ENCODE results near the gene DLGAP5. TPM values are rescaled to one million over a fixed set of nuclear protein-coding genes. Genes with fewer than 3 reads are reported as not detected.

Gene DLGAP5
- total RNA-seq, 1 experiment from 2014 or later = 72.8 TPM

GRCh38 chr14:55142466-55142865 lies 48.9 kb downstream of the DLGAP5 start:
- H3K9me3 ChIP-seq (ENCODE audit: control insufficient read depth in 1 of 2, insufficient read depth in 1 of 2, low read depth in 1 of 2, low read length in 2 of 2) = no peaks in the 10 kb centered on the region
- TF ChIP-seq EZH2 (IDR thresholded peaks at IDR 0.05) = no peak
- no peak for TF ChIP-seq RAD21 (IDR thresholded peaks at IDR 0.05; ENCODE audit: low read depth)
- BruUV-seq (replicated peaks) = no TSS peak
- H3K4me2 ChIP-seq (ENCODE audit: low read length) = no peak overlapping the region
- no peak overlapping the region for H2AFZ ChIP-seq (ENCODE audit: low read depth, low read length, poor library complexity, severe bottlenecking)
- H4K20me1 ChIP-seq (ENCODE audit: insufficient read depth) = no peaks in the 10 kb centered on the region
- peaks cover 39 to 60% of the 10 kb centered on the region in 2 experiments for H3K36me3 ChIP-seq (ENCODE audit: control insufficient read depth in 1 of 2, insufficient read depth in 2 of 2, low read length in 2 of 2)
- CTCF ChIA-PET = no interaction called here
- H3K4me1 ChIP-seq (ENCODE audit: control insufficient read depth in 1 of 2, insufficient read depth in 2 of 2, low read length in 2 of 2) = no peaks in the 10 kb centered on the region
- H3K79me2 ChIP-seq (ENCODE audit: insufficient read depth, low read length) = peaks cover 5% of the 10 kb centered on the region; the same call in 1 of the 2 replicates
- no peaks in the 10 kb centered on the region for H3K27me3 ChIP-seq (ENCODE audit: insufficient read depth, low read length)
- DNase-seq (ENCODE audit: low read depth, low spot score) (no peak), ATAC-seq (no peak)
- RAD21 ChIA-PET (ENCODE audit: low non-redundant PET in 1 of 2, low total read pairs in 2 of 2, uncharacterized antibody in 2 of 2, unreplicated experiment in 2 of 2) = no interaction called here
- POLR2A ChIA-PET = no interaction called here
- H3K27ac ChIP-seq (ENCODE audit: low read depth, low read length) = no peak overlapping the region
- no peak overlapping the region for H3K9ac ChIP-seq (ENCODE audit: low read length)
- intact Hi-C loops (cut with micrococcal nuclease) = no loop called here
- no peak overlapping the region for H3K4me3 ChIP-seq (replicated peaks in 1 of 2; ENCODE audit: low read depth in 1 of 2, low read length in 2 of 2)
- H3K9me2 ChIP-seq (ENCODE audit: insufficient read depth) = no peaks in the 10 kb centered on the region

- POLR2A ChIA-PET = no interaction called here
- no peak for ATAC-seq
- TF ChIP-seq RAD21 (IDR thresholded peaks at IDR 0.05; ENCODE audit: low read depth) = no peak
- TF ChIP-seq JUND (IDR thresholded peaks at IDR 0.05) = no peak
- TF ChIP-seq EGR1 (IDR thresholded peaks at IDR 0.05; ENCODE audit: low read depth) = no peak
- no peak for TF ChIP-seq POLR2A (IDR thresholded peaks at IDR 0.05; ENCODE audit: borderline replicate concordance, extremely low read depth, insufficient read depth, insufficient read length)
- TF ChIP-seq SIN3A (IDR thresholded peaks at IDR 0.05; ENCODE audit: low read depth) = no peak
- TF ChIP-seq CBX3 (IDR thresholded peaks at IDR 0.05; ENCODE audit: low read depth) = no peak
- TF ChIP-seq EZH2 (IDR thresholded peaks at IDR 0.05) = no peak
- no peak for TF ChIP-seq FOSL1 (IDR thresholded peaks at IDR 0.05; ENCODE audit: low read depth)
- TF ChIP-seq REST (IDR thresholded peaks at IDR 0.05; ENCODE audit: low read depth) = no peak
- TF ChIP-seq ZNF274 (IDR thresholded peaks at IDR 0.05; ENCODE audit: low read depth, low read length) = no peak
- no peak for TF ChIP-seq POLR2AphosphoS5 (IDR thresholded peaks at IDR 0.05; ENCODE audit: low read depth, low read length)
- TF ChIP-seq CTCF (IDR thresholded peaks at IDR 0.05 in 2 of 3, conservative IDR thresholded peaks at IDR 0.05 in 1 of 3; ENCODE audit: borderline replicate concordance in 1 of 3, insufficient read depth in 1 of 3, low read depth in 2 of 3, low read length in 2 of 3) = no peak
- no peak for TF ChIP-seq TCF7L2 (IDR thresholded peaks at IDR 0.05; ENCODE audit: borderline replicate concordance, extremely low read depth, insufficient read depth, insufficient read length)
- TF ChIP-seq ELF1 (IDR thresholded peaks at IDR 0.05; ENCODE audit: borderline replicate concordance, low read depth) = no peak
- TF ChIP-seq ATF3 (IDR thresholded peaks at IDR 0.05) = no peak
- no peak for TF ChIP-seq EZH2phosphoT487 (IDR thresholded peaks at IDR 0.05; ENCODE audit: borderline replicate concordance)
- no peak for TF ChIP-seq ZFX (IDR thresholded peaks at IDR 0.05)
Measured at GRCh38 chr14:55141825-55142224, 49.6 kb downstream of the DLGAP5 start.

More at GRCh38 chr14:55141825-55142224, 49.6 kb downstream of the DLGAP5 start:
- ChIA-PET CTCF (no interaction called here), RAD21 (ENCODE audit: low non-redundant PET in 1 of 2, low total read pairs in 2 of 2, uncharacterized antibody in 2 of 2, unreplicated experiment in 2 of 2) (no interaction called here)
- BruUV-seq (replicated peaks) = no TSS peak
- Histone ChIP-seq H3K4me1 (ENCODE audit: control insufficient read depth in 1 of 2, insufficient read depth in 2 of 2, low read length in 2 of 2) (no peaks in the 10 kb centered on the region), H3K4me2 (ENCODE audit: low read length) (no peak overlapping the region), H3K27me3 (ENCODE audit: insufficient read depth, low read length) (no peaks in the 10 kb centered on the region), H3K4me3 (replicated peaks in 1 of 2; ENCODE audit: low read depth in 1 of 2, low read length in 2 of 2) (no peak overlapping the region), H4K20me1 (ENCODE audit: insufficient read depth) (no peaks in the 10 kb centered on the region), H2AFZ (ENCODE audit: low read depth, low read length, poor library complexity, severe bottlenecking) (no peak overlapping the region), H3K27ac (ENCODE audit: low read depth, low read length) (no peak overlapping the region), H3K9me2 (ENCODE audit: insufficient read depth) (no peaks in the 10 kb centered on the region), H3K79me2 (ENCODE audit: insufficient read depth, low read length) (peaks cover 12% of the 10 kb centered on the region; the same call in 1 of the 2 replicates), H3K9ac (ENCODE audit: low read length) (no peak overlapping the region), H3K36me3 (ENCODE audit: control insufficient read depth in 1 of 2, insufficient read depth in 2 of 2, low read length in 2 of 2) (peaks cover 39 to 54% of the 10 kb centered on the region in 2 experiments; a peak in 3 of 4 replicates), H3K9me3 (ENCODE audit: control insufficient read depth in 1 of 2, insufficient read depth in 1 of 2, low read depth in 1 of 2, low read length in 2 of 2) (no peaks in the 10 kb centered on the region)
- intact Hi-C loops (cut with micrococcal nuclease) = no loop called here
- no peak for DNase-seq (ENCODE audit: low read depth, low spot score)
